Activated CD8-positive, alpha-beta memory T cell treated with anti-CD3 and anti-CD28 coated beads, Interleukin-2, amount 50 U/mL, for 24 hours (primary cell): ENCODE data around the gene WNT3A.

ENCODE experiments used
- DNase-seq: peaks from one replicate; pipeline ENCODE4 v3.0.0-alpha.2; 2020; ENCODE audit errors: extremely low read depth

The WNT3A gene

DNA sequence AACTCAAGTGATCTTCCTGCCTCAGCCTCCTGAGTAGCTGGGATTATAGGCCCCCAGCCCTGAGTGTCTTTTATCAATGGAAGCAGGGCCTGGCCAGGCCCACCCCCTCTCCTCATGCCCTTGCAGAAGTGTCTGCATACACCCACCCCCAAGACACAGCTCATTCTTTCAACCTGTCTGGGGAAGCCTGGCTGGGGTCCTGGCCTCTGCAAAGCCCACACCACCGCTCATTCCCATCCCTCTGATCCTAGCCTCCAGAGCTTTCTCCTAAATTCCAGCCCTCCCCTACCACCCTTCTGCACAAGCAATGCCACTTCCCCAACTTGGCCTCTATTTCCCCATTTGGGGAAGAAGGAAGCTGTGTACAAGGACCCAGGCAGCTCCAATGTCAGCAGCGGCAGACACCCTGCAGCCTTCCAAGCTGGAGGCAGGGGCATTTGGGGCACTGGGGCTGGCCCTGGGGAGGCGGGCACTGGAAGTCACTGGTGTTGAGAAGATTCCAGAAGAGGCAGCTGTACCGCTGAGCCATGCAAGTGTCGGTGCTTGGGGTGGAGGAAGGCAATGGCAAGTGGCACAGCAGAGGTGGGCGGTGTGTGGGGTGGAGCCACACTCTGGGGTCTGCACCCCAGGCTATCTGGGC, 42.0 kb downstream of the WNT3A start:
- DNase-seq, result no peak

DNA sequence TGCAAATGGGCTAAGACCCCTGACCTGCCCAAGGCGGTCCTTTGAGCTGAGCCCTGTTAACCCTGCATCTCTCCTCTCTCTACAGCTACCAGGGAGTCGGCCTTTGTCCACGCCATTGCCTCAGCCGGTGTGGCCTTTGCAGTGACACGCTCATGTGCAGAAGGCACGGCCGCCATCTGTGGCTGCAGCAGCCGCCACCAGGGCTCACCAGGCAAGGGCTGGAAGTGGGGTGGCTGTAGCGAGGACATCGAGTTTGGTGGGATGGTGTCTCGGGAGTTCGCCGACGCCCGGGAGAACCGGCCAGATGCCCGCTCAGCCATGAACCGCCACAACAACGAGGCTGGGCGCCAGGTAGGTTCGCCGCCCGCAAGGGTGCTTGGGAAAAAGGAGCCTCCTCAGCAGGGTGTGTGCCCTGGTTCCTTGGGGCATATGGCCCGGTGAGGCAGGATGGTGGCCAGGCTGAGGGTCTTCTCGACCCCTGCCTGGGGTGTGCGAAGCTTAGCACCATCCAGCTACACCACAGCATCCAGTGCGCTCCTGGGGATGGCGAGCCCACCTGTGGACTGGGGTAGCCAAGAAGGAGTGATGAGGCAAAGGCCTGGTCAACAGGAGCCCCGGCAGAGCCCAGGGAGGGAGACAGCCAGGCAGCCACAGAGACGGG, 43.9 kb downstream of the WNT3A start:
- no peak for DNase-seq

- no peak for DNase-seq
Observed at GRCh38 chr1:228058172-228058948, 51.6 kb downstream of the WNT3A start.

DNA sequence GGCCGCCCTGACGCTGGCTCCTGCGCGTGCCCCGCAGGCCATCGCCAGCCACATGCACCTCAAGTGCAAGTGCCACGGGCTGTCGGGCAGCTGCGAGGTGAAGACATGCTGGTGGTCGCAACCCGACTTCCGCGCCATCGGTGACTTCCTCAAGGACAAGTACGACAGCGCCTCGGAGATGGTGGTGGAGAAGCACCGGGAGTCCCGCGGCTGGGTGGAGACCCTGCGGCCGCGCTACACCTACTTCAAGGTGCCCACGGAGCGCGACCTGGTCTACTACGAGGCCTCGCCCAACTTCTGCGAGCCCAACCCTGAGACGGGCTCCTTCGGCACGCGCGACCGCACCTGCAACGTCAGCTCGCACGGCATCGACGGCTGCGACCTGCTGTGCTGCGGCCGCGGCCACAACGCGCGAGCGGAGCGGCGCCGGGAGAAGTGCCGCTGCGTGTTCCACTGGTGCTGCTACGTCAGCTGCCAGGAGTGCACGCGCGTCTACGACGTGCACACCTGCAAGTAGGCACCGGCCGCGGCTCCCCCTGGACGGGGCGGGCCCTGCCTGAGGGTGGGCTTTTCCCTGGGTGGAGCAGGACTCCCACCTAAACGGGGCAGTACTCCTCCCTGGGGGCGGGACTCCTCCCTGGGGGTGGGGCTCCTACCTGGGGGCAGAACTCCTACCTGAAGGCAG, 52.3 kb downstream of the WNT3A start:
- no peak for DNase-seq

DNA sequence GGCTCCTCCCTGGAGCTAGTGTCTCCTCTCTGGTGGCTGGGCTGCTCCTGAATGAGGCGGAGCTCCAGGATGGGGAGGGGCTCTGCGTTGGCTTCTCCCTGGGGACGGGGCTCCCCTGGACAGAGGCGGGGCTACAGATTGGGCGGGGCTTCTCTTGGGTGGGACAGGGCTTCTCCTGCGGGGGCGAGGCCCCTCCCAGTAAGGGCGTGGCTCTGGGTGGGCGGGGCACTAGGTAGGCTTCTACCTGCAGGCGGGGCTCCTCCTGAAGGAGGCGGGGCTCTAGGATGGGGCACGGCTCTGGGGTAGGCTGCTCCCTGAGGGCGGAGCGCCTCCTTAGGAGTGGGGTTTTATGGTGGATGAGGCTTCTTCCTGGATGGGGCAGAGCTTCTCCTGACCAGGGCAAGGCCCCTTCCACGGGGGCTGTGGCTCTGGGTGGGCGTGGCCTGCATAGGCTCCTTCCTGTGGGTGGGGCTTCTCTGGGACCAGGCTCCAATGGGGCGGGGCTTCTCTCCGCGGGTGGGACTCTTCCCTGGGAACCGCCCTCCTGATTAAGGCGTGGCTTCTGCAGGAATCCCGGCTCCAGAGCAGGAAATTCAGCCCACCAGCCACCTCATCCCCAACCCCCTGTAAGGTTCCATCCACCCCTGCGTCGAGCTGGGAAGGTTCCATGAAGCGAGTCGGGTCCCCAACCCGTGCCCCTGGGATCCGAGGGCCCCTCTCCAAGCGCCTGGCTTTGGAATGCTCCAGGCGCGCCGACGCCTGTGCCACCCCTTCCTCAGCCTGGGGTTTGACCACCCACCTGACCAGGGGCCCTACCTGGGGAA, 53.0 kb downstream of the WNT3A start:
- no peak for DNase-seq

DNA sequence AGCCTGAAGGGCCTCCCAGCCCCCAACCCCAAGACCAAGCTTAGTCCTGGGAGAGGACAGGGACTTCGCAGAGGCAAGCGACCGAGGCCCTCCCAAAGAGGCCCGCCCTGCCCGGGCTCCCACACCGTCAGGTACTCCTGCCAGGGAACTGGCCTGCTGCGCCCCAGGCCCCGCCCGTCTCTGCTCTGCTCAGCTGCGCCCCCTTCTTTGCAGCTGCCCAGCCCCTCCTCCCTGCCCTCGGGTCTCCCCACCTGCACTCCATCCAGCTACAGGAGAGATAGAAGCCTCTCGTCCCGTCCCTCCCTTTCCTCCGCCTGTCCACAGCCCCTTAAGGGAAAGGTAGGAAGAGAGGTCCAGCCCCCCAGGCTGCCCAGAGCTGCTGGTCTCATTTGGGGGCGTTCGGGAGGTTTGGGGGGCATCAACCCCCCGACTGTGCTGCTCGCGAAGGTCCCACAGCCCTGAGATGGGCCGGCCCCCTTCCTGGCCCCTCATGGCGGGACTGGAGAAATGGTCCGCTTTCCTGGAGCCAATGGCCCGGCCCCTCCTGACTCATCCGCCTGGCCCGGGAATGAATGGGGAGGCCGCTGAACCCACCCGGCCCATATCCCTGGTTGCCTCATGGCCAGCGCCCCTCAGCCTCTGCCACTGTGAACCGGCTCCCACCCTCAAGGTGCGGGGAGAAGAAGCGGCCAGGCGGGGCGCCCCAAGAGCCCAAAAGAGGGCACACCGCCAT, 53.8 kb downstream of the WNT3A start:
- DNase-seq, result no peak

DNA sequence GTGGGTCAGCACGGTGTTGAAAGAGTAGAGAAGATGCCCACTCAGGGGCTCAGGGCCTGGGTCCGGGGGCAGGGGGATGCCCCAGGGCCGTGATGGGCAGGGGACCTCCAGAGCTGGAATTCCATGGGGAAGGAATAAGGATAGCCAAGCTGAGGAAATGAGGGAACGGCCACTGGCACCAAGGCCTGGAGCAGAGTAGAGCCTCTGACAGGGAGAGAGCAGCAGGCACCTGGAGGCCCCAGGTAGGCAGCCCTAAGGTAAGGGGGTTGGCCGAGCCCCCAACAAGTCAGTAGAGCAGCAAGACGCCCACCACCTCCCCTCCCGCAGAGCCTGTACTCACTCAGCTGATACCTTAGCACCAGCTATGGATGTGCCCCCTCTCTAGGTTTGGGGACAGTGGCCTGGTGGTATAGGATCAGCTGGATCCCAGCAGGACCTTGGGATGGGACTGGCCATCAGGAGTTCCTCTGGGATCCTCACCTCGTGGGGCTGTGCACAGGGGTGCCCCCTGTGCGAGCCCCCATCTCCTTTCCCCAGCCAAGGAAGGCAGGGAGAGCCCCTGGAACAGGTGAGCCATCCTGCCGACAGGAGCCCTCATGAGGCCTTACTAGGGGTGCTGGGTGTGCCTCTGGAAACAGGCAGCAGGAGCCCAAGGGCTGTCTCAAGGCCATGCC, 54.8 kb downstream of the WNT3A start:
- DNase-seq, result no peak

DNA sequence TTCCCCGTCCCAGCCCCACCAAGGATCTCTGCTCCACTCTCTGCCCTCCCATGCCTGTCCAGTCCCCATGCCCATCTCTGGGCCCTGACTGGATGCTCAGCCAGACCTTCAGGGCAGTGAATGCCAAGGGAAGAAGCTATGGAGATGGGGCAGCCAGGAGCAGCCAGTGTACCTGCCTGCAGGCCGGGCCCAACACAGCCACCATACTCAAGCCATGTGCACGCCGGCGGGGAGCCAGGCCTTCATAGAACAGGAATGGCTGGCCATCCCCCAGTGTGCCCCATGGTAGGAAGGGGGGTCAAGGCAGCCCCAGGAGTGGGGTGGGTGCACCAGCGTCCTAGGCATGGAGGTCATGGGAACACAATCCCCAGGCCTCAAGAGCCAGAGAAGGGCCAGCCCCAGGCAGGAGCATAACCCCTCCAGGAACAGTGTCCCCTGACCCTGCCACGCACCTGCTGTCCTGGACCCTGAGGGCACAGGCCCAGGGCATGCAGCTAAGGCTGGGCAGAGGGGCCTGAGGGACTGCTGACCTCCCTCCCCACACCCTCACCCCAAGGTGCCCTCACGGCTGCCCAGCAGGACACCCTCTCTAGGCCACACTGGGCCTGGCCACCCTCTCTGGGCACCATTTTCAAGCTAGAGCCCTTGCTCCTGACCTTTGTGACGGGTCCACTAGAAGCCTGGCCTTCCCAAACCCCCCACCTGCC, 55.4 kb downstream of the WNT3A start:
- DNase-seq, result no peak

DNA sequence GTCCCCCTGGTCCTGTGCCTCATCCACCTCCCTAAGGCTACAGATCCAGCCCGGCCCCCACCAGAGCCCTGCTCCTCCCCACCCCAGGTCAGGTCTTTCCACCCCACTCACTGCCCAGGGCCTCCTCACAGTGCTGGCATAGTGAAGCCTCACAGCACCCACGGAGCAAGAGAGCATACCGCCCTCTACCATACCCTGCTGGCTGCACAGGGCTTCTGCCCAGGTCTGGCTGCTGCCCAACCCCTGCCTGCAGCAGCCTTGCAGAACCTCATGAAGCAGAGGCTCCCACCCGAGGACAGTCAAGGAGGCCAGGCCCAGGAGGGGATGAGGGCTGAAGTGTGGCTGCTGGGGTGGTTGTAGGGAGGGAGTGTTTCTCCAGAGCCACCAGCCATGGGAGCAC, 56.0 kb downstream of the WNT3A start:
- no peak for DNase-seq

DNA sequence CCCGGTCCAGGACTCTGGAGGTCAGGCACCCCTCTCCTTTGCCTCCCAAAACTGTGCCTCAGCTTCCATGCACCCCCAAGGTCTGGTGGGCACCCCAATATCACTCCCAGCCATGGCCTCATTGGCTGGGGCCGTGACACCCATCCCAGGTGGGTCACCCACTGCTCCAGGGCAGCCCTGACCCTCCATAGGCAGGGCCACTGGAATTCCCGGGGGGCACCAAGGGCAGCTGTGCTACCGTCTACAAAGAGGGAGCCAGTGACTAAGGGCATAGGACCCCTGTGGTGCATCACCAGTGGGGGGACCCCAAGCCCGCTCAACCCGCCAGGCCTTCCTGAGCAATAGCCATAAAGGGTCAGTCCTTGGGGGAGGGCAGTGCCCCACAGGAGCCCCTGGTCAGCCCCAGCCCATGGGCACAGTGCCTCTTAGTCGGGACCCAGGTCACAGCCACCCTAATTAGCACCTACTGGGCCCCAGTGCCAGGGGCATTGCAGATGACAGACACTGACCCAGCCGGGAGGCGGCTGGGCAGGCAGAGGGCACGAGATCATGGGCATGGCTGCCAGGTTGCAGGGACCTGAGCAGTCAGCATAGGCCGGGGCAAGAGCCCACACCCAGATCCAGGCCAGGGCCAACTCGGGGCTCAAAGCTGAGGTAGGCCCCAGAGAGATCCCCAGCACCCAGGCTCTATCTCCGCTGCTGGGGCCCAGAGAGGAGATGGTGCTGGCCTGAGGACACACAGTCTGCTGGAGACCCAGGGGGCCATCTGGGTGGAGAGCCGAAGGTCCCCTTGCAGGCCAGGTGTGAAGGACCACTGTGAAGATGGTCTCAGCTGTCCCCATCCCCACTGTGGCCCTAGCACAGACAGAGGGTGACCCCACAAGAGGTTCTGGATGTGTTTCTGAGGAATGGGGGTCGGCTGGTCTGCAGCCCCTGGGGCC, 56.7 kb downstream of the WNT3A start:
- no peak for DNase-seq

GRCh38 chr1:228064296-228064695, 57.5 kb downstream of the WNT3A start:
- no peak for DNase-seq

- DNase-seq, result no peak
Observed at GRCh38 chr1:228064741-228065542, 58.1 kb downstream of the WNT3A start.

- DNase-seq, result no peak
Observed at GRCh38 chr1:228065543-228066347, 58.9 kb downstream of the WNT3A start.

DNA sequence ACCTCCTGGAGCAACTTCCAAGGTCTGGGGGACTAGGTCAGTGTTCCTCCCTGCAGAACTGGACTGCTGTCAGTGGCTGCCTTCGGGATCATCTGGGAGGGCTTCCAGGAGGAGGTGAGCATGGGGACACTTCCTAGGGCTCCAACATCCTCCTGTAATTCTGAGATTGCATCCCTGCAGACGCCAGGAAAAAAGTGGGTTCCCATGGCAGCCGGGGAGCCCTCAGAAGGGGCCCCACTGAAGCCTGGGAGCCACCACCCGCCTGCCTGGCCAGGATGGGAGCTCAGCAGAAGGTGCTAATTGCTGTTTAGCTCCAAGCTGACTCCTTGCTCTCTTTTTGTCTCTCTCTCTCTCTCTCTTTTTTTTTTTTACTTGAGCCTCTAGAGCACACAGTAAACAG, 59.6 kb downstream of the WNT3A start:
- DNase-seq, result no peak

DNA sequence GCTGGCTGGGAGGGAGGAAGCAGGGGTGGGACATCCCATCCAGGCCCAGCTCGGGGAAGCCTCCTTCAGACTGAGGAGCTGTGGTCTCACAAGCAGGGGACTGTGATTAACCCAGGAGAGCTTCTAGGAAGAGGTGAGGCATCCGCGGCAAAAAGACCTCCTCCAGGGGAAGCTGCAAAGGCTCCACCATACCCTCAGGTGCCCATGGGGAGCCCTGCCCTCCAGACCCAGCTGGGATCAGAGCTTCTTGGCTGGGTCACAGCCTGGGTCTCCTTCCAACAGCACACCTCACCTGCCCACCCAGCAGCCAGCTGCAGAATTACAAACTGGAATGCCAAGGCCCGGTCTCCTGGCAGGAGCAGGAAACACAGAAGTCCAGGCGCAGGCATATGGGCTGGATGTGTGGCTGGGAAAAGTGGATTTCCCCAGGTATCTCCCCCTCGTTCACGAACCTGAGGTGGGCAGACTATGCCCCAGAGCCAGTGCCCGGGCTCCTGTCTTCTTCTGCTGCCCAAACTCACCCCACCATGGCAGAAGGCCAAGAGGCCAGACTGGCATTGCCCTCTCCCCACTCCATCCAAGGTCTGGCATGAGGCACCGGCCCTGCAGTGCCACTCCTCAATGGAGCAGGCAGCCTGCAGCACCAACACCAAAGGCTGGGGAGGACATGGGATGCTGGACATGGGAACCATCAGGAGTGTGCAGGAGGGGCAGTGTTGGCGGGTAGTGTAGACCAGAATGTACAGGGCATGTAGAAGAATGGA, 60.3 kb downstream of the WNT3A start:
- DNase-seq, result no peak

GRCh38 chr1:228068359-228068758, 61.6 kb downstream of the WNT3A start:
- no peak for DNase-seq
